HG02852 (cell line): ENCODE measurements around the gene ASS1.

Source experiments
- ATAC-seq: cut with Tn5 transposase; IDR thresholded peaks from one replicate; pipeline ENCODE4 v1.9.1; 2021; ENCODE audit warnings: mild to moderate bottlenecking, moderate library complexity; ENCODE audit not compliant: unreplicated experiment

ASS1 gene

DNA sequence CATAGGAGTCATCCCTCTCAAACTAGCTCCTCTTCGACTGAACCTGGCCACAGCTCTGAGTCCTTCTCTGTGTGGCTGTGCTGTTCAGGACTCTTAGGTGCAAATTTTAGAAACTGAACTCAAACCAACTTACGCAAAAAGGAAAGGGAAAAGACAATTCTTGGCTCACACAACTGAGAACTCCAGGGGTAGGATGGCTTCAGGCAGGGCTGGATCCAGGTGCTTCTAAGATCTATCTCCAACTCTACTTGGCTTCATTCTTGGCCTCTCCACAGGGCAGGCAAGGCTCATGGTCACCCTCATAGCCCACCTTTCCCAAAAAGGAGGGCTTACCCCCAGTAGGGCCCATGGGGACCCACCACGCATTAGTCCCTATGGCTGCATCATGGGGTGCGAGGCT lies 8.1 kb downstream of the ASS1 start:
- no peak for ATAC-seq

DNA sequence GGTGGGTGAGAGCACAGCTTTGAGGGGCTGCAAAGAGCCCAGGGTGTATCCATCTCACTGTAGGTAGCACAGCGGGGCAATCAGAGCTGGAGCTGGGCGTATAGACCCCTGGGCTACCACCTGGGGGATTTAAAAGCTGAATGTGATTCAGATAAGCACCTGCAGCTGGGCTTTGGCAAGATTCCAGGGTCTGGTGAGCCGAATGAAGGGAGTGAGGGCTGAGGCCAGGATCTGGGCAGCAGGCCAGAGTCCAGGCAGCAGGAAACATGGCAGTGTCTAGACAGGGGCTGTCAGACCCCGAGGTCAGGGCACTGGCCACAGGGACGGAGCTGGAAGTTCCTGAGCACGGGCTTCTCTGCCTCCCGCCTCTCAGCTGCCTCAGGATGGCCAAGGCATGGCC lies 8.7 kb downstream of the ASS1 start:
- ATAC-seq = no peak

DNA sequence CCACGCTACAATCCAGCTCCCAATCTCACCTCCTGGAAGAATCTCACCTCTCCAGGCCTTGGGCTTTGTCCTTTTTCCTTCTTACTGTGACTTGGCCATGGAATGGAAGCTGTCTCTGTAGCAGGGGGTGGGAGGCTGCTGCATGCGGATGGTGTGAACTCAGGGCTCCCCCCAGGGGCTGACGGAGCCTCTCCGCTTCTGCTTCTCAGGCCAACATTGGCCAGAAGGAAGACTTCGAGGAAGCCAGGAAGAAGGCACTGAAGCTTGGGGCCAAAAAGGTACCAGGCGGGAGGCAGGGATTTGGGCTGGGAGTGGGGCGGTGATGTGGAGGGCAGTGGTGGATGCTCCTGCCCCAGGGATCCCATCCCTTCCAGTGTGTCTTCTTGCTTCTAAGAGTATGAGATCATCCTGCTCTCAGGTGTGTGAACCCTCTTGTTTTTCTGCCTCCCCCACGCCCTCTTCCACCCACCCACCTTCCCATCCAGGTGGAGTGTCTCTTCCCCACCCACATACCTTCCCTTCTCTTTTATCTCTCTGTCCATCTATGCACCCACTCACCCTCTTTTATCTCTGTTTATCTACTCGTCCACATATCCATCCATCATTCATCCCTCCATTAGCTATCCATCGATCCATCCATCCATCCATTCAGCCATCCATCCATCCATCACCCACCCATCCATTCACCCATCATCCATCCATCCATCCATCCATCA lies 9.5 kb downstream of the ASS1 start:
- ATAC-seq = no peak

DNA sequence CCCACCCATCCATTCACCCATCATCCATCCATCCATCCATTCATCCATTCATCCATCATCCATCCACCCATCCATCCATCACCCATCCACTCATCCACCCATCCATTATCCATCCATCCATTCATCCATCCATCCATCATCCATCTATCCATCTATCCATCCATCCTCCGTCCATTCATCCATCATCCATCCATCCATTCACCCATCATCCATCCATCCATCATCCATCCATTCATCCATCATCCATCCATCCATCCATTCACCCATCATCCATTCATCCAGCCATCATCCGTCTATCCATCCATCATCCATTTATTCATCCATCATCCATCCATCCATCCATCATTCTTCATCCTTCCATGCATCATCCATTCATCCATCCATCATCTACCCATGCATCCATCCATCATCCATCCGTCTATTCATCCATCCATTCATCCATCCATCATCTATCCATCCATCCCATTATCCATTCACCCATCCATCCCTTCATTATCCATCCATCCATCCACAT lies 10.1 kb downstream of the ASS1 start:
- ATAC-seq = no peak

DNA sequence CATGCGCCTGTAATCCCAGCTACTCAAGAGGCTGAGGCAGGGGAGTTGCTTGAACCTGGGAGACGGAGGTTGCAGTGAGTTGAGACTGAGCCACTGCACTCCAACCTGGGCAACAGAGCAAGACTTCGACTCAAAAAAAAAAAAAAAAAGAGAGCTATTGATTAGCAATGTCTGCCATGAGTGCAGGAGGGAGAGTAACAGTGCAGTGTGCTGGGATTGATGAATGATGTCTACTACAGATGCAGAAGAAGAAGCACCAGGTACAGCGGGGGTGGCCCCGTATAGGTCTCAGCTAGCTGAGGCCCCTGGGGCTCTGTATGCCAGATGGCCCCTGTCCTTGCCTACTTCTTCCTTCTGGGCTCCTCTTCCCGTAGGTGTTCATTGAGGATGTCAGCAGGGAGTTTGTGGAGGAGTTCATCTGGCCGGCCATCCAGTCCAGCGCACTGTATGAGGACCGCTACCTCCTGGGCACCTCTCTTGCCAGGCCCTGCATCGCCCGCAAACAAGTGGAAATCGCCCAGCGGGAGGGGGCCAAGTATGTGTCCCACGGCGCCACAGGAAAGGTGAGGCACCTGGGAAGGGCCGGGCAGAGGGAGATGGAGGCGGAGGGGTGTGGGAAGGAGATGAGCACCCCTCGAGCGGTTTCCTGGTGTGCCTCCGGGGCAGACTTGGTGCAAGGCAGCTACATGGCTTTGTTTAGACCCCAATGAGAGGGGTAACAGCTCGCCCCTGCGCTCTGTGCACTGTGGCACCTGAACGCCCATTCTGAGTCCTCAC lies 13.5 kb downstream of the ASS1 start:
- no peak for ATAC-seq

DNA sequence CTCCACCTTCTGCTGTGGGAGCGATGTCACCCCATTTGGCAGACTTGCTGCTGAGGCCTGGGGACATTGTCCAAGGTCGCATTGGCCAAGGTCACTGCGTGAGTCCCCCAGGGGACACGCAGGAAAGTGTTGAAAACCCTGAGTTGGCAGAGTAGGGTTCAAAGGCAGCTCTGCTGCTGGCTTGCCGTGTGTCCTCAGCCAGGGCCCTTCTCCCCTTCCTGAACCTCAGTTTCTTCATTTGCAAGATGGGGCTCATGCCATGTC lies 14.0 kb downstream of the ASS1 start:
- no peak for ATAC-seq

DNA sequence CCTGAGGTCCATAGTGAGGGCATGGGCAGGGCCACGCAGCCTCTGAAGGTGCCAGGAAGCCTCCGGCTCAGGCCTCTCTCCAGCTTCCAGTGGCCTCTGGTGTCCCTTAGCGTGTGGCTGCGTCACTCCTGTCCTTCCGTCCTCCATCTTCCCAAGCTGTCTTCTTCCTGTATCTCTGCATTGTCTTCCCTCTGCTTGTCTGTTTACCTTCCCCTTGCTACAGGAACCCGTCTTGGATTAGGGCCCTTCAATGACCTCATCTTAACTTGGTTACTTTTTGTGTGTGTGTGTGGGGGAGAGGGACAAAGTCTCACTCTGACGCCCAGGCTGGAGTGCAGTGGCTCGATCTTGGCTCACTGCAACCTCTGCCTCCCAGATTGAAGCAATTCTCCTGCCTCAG lies 14.4 kb downstream of the ASS1 start:
- ATAC-seq = no peak

DNA sequence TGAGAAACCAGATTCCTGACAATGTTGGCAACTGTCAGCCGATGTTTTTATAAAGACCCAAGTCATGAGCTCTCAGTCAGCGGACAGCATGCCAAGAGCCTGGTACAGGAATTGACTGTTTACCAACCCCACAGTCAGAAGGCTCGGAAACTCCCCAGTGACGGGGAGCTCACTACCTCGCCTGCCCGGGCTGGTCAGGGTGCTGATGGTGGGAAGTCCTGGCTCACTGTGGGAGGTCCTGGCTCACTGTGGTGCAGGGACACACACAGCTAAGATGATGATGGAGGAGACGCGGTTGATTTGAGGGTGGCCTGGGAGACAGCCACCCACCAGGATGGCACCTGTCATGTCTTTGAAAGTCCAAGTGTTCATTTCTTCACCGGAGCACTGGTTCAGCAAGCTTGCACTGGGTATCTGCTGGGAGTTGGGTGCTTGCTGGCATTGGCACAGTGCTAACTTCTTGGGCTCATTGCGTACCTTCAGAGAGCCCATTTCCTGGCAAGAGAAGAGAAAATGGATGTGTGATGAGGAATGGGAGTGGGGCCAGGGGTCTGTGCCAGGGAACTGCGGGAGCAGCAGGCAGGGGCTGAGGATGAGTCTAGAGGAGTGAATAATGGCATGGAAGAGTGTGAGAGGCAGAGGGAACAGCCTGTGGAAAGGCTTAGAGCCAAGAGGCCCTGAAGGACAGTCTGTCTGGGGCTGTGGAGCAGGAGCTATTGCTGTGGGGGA lies 15.3 kb downstream of the ASS1 start:
- no peak for ATAC-seq

DNA sequence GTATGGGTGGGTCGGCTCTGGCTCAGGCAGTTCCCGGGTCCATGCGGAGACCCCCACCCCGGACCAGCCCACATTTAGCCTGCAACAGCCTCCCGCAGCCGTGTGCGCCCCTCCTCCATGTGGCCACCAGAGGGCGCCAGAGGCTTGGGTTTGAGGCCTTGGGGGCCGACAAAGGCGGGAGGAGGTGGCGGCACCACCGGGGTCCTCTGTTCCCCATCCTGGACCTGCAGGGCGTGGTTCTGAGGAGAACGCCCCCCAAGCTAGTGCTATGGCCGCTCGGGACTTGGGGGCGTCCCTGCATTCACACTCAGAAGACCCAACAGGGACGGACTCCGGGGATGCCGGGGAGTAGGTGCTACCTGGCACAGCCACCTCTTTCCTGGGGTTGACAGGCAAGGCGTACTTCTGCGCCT lies 16.5 kb downstream of the ASS1 start:
- no peak for ATAC-seq

DNA sequence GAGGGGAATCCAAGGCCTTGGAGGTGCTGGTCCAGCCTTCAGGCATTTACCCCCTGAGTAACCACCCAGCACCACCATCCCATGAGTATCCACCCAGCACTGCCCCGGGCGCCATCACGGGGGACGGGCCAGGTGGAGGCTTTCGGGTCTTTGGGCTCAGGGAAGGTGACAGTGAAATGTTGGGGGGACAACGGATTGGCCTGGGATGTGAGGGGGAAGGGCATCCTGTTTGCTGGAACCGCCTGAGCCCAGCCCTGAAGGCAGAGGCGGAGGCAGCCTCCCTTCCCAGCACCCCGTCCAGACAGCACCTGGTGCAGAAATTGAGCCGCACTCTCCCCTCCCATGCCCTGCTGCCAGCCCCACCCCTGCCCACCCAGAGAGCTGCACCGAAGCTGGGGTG lies 17.0 kb downstream of the ASS1 start:
- ATAC-seq = no peak

DNA sequence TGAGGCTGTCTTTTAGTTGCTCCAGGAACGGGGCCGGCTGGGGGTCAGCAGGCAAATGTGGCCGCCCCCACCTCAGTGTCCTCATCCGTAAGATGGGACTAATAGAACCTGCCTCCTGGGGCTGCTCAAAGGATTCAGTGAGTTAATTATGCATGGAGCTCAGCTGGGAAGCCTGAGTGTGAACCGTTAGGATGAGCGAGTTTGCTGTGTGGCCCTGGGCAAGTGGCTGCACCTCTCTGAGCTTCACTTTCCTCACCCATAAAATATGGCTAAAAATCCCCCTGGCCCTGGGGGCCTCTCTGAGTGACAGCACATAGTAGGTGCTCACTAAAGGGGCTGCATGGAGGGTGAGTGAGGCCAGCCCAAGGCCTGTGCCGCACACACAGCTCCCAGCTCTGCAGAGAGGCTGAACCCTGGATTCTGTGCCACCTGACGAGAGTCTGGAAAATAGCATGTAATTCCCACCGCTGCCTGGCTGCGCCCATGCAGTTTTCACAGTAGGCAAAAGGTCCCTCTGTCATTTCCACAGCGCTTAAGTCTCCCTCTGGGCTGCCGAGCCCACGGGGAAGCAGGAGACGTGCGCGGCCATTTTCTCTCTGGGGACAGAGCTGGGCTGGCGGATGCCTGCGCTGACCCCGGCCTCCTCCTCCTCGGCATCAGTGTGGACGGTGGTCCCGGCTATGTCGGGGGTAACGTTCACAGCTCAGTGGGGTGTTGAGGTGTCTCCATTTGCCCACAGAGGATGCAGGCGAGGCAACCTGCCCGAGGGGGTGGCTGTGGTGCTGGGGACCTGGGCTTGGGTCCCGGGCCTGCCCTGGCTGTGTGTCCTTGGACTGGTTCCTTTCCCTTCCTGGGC lies 18.2 kb downstream of the ASS1 start:
- ATAC-seq = no peak

DNA sequence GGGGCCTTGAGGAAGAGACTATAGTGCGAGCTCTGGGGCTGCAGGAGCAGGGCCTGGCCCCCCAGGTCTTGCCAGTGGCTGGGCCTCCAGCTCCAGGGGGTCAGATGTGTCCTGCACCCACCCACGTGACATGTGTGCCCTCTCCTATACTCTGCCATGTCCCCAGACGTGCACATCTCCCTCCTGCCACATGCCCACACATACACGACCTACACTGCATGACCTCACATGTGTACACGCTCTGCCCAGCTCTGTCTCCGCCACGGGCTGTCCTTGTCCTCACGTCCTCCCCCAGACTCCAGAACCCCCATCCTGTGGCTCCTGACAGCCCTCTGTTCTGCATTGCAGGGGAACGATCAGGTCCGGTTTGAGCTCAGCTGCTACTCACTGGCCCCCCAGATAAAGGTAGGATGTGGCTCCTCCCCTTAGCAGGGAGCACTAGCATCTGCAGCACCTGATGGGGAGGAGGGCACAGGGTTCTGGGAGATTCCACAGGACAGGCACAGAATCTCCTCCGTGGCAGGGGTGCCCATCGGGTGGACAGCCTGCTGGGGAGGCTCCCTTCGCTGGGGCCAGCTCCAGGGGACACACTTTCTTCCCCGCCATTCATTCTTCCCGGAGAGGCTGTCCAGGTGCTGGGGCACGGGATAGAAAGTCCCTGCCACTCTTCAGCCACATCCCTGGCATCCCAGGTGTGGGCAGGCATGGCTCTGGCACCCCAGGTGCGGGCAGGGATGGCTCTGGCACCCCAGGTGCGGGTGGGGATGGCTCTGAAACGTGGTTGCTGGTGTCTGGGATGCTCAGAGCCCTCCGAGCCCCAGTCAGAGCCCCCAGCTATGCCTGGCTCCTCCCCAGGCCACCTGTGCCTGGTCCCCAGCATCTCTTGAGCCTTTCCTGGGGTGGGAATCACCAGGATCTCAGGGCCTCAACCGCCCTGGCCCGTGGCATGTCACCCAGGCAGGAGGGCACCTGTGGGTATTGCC lies 19.3 kb downstream of the ASS1 start:
- ATAC-seq = no peak

DNA sequence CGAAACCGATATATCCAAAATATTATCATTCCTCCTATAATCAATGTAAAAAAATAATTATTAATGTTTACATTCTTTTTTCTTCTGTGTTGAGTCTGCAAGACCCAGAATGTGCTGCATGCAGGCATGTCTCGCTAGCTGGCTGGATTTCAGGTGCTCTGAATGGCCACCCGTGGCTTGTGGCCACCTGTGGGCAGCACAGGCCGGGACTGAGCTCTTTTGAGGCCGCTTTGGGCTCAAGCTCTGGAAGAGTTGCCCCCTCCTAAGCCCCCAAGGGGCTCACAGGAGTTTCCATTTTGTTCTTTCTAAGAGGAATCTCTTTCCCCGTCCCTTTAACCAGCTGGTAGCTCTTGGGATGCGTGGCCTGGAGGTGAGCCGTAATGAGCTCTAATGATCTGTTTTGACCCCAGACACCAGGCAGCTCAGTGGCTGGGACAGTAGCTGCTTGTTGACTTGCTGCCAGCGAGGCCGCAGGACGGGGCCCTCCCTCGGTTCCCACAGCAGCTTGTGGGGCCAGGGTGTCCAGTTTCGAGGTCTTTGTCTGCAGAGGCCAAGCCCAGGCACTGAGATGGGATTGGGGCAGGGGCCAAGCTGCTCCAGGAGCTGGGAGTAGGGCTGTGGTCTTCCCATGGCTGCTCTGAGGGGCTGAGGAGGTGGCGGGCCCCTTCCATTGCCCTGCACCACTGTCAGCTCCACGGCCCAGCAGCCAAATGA lies 20.8 kb downstream of the ASS1 start:
- ATAC-seq = no peak

DNA sequence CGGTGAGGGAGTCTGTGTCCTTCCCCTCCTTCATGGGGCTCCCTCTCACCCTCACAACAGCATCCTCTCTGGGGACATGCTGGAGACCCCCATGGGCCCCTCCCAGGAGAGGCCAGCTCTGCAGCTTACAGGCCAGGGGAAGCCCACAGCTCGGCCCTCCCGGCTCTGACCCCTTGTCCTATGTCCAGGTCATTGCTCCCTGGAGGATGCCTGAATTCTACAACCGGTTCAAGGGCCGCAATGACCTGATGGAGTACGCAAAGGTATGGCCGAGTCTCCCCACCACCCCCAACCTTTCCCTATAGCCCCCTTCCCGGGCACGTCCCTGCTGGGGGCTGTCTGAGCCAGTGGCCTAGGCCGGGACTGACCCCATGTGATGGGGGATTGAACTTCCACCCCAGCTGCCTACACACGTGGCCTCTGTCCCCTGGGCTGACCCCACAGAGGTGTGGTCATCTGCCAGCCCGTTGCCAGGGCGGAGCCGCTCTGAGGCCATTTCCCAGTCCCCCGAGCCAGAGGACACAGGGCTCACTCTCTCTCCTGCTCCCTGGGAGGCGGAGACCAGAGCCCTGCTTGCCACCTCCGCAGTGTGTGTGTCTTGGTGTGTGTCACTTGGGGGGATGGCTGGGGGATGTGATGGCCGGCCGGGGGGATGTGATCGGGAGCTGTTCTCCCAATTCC lies 21.9 kb downstream of the ASS1 start:
- ATAC-seq = no peak

DNA sequence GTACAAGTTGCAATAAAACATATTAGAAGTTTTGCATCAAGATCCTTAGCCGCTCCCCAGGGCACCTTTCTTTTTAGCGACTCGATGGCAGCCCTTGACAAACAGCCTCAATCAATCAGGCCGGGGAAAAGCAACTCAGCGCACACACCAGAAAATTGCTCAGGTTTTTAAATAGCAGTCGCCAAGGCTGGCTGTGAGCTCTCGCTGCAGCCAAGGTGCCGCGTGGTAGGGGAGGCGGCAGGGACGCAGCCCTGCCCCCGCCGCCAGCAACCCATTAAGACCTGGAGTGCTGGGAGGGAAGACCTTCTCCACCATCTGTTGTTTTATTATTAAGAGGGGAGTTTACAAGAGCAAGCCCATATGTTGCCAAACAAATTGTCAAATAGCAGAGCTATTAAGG lies 22.6 kb downstream of the ASS1 start:
- no peak for ATAC-seq

DNA sequence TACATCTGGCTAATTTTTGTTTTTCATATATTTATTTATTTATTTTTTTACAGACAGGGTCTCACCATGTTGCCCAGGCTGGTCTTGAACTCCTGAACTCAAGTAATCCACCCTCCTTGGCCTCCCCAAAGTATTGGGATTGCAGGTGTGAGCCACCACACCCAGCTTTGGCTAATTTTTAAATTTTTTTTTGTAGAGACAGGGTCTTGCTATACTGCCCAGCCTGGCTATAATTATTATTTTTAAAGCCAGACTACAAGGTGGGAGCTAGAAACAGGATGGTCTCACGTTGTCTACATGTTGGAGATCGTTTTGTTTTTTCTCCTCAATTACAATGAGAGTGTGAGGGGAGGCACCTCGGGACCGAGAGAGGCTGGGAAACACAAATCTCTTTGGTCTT lies 23.8 kb downstream of the ASS1 start:
- ATAC-seq = no peak

DNA sequence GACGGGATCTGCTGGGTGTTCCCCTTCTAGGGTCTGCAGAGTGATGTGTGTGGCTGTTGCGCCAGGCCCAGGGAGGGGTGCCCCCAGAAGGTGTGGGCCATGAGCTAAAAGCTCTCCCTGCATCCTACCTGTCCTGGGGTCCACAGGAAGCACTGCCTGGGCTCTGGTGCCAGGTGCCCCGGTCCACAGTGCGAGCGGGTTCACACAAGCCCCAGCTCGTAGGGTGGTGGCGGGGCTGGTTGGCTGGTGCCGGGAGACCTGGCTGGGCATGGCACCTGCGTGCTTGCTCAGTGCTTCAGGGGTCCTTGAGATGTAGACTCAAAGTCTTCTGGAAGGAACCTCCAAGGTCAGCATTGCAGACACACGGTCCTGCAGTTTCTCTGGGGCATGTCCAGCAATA lies 25.5 kb downstream of the ASS1 start:
- ATAC-seq = no peak

DNA sequence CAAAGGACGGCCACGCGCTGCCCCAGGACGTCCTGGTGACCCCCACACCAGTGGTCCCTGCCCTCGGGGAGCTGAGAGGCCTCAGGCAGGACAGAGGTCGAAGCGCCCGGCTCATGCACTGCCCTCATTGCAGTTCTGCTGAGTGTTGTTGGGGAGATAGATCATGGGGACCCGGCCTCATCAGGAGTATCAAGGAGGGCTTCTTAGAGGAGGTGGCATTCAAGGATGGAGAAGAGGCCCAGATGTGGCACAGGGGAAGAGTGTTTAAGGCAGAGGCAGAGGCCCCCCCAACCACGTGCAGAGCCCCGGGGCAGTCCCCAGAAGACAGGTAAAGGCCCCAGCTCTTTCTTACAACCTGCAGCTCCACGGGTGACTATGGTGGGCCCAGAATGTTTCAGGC lies 26.2 kb downstream of the ASS1 start:
- ATAC-seq = no peak
